Measurements from ENCODE around the gene PPP1R14C. TPM values are rescaled to one million over a fixed set of nuclear protein-coding genes. Genes with fewer than 3 reads are reported as not detected.

Gene PPP1R14C
- total and polyA plus RNA-seq, 2 experiments from 2014 or later: 106 to 190 TPM

- no peaks in the 10 kb centered on the region for H3K36me3 ChIP-seq
- no peaks in the 10 kb centered on the region for H3K9me3 ChIP-seq (ENCODE audit: low read depth)
- peak overlapping the region; percentile 64 for H3K27ac ChIP-seq
- no peak for TF ChIP-seq CTCF (IDR thresholded peaks at IDR 0.05; ENCODE audit: low read depth, low read length)
- no peaks in the 10 kb centered on the region for H3K27me3 ChIP-seq
- H3K4me3 ChIP-seq: no peak overlapping the region
- no peak for DNase-seq (ENCODE audit: low read depth in 1 of 2, low spot score in 1 of 2)
- peaks cover 70% of the 10 kb centered on the region for H3K4me1 ChIP-seq (ENCODE audit: low read depth)
Observed at GRCh38 chr6:150150458-150150820, 7.6 kb downstream of the PPP1R14C start.

- no peak for TF ChIP-seq CTCF (IDR thresholded peaks at IDR 0.05; ENCODE audit: low read depth, low read length)
- H3K4me3 ChIP-seq: no peak overlapping the region
- no peaks in the 10 kb centered on the region for H3K27me3 ChIP-seq
- peaks cover 64% of the 10 kb centered on the region for H3K4me1 ChIP-seq (ENCODE audit: low read depth)
- no peak for DNase-seq (ENCODE audit: low read depth in 1 of 2, low spot score in 1 of 2)
- no peaks in the 10 kb centered on the region for H3K9me3 ChIP-seq (ENCODE audit: low read depth)
- H3K27ac ChIP-seq: peak overlapping the region; percentile 64
- no peaks in the 10 kb centered on the region for H3K36me3 ChIP-seq
Observed at GRCh38 chr6:150150821-150151646, 8.2 kb downstream of the PPP1R14C start.

GRCh38 chr6:150152891-150153876 lies 10.3 kb downstream of the PPP1R14C start:
- no peaks in the 10 kb centered on the region for H3K27me3 ChIP-seq
- peaks cover 57% of the 10 kb centered on the region for H3K4me1 ChIP-seq (ENCODE audit: low read depth)
- DNase-seq (ENCODE audit: low read depth in 1 of 2, low spot score in 1 of 2): no peak

GRCh38 chr6:150153905-150154492 lies 11.2 kb downstream of the PPP1R14C start:
- H3K27ac ChIP-seq: peak overlapping the region; percentile 27
- TF ChIP-seq CTCF (IDR thresholded peaks at IDR 0.05; ENCODE audit: low read depth, low read length): no peak
- no peaks in the 10 kb centered on the region for H3K27me3 ChIP-seq
- H3K4me1 ChIP-seq (ENCODE audit: low read depth): peaks cover 53% of the 10 kb centered on the region
- no peaks in the 10 kb centered on the region for H3K9me3 ChIP-seq (ENCODE audit: low read depth)
- H3K4me3 ChIP-seq: no peak overlapping the region
- peak in 1 of 2 donors; percentile 12 for DNase-seq (ENCODE audit: low read depth in 1 of 2, low spot score in 1 of 2)
- no peaks in the 10 kb centered on the region for H3K36me3 ChIP-seq

More at GRCh38 chr6:150152891-150153876, 10.3 kb downstream of the PPP1R14C start:
- no peak for TF ChIP-seq CTCF (IDR thresholded peaks at IDR 0.05; ENCODE audit: low read depth, low read length)
- Histone ChIP-seq H3K4me3 (no peak overlapping the region), H3K9me3 (ENCODE audit: low read depth) (no peaks in the 10 kb centered on the region), H3K27ac (peak overlapping the region; percentile 59), H3K36me3 (no peaks in the 10 kb centered on the region)

GRCh38 chr6:150156460-150156859 lies 13.6 kb downstream of the PPP1R14C start:
- Histone ChIP-seq H3K36me3 (no peaks in the 10 kb centered on the region), H3K27ac (no peak overlapping the region)

More at GRCh38 chr6:150156460-150156859, 13.6 kb downstream of the PPP1R14C start:
- H3K4me1 ChIP-seq (ENCODE audit: low read depth): peaks cover 29% of the 10 kb centered on the region
- DNase-seq (ENCODE audit: low read depth in 1 of 2, low spot score in 1 of 2): no peak
- H3K9me3 ChIP-seq (ENCODE audit: low read depth): no peaks in the 10 kb centered on the region
- no peak for TF ChIP-seq CTCF (IDR thresholded peaks at IDR 0.05; ENCODE audit: low read depth, low read length)
- no peak overlapping the region for H3K4me3 ChIP-seq
- H3K27me3 ChIP-seq: no peaks in the 10 kb centered on the region

Data from cardiac muscle cell (in vitro differentiated cells and primary cell).